Tibial nerve (tissue), 4 donors: ENCODE data around the gene WDR88.

Source experiments
- EP300 ChIP-seq, 2 donors: sonication (generic); formaldehyde crosslinking; IDR thresholded peaks; one replicate each; pipeline ENCODE4 v1.6.1; 2017; ENCODE audit warnings: antibody characterized with exemption in 2 of 2, mild to moderate bottlenecking in 1 of 2
- POLR2A ChIP-seq, 2 donors: fragments of 450-650 bp; IDR thresholded peaks; one replicate each; pipeline ENCODE4 v1.6.1; 2017; ENCODE audit warnings: antibody characterized with exemption in 2 of 2, mild to moderate bottlenecking in 2 of 2, moderate library complexity in 2 of 2
- TF ChIP-seq, protein P1 (sequence below), 5 experiments: fragments of 200-600 bp in 3 of 5; fragments of 450-650 bp in 2 of 5; sonication (generic) in 3 of 5; IDR thresholded peaks; one replicate each; pipeline ENCODE4 v1.5.1; 2016 to 2019; ENCODE audit warnings: antibody characterized with exemption in 5 of 5, mild to moderate bottlenecking in 3 of 5, moderate library complexity in 2 of 5

- no peak for TF ChIP-seq POLR2A (IDR thresholded peaks at IDR 0.05)
- TF ChIP-seq, protein P1, sequence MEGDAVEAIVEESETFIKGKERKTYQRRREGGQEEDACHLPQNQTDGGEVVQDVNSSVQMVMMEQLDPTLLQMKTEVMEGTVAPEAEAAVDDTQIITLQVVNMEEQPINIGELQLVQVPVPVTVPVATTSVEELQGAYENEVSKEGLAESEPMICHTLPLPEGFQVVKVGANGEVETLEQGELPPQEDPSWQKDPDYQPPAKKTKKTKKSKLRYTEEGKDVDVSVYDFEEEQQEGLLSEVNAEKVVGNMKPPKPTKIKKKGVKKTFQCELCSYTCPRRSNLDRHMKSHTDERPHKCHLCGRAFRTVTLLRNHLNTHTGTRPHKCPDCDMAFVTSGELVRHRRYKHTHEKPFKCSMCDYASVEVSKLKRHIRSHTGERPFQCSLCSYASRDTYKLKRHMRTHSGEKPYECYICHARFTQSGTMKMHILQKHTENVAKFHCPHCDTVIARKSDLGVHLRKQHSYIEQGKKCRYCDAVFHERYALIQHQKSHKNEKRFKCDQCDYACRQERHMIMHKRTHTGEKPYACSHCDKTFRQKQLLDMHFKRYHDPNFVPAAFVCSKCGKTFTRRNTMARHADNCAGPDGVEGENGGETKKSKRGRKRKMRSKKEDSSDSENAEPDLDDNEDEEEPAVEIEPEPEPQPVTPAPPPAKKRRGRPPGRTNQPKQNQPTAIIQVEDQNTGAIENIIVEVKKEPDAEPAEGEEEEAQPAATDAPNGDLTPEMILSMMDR (IDR thresholded peaks at IDR 0.05): no peak
- no peak for TF ChIP-seq EP300 (IDR thresholded peaks at IDR 0.05)
Observed at GRCh38 chr19:33210266-33210940, 78.5 kb downstream of the WDR88 start.
